Measurements from ENCODE around the gene KCP. TPM values are rescaled to one million over a fixed set of nuclear protein-coding genes. Genes with fewer than 3 reads are reported as not detected.

The KCP gene
- total RNA-seq, 1 donor from 2014 or later = not detected

DNA sequence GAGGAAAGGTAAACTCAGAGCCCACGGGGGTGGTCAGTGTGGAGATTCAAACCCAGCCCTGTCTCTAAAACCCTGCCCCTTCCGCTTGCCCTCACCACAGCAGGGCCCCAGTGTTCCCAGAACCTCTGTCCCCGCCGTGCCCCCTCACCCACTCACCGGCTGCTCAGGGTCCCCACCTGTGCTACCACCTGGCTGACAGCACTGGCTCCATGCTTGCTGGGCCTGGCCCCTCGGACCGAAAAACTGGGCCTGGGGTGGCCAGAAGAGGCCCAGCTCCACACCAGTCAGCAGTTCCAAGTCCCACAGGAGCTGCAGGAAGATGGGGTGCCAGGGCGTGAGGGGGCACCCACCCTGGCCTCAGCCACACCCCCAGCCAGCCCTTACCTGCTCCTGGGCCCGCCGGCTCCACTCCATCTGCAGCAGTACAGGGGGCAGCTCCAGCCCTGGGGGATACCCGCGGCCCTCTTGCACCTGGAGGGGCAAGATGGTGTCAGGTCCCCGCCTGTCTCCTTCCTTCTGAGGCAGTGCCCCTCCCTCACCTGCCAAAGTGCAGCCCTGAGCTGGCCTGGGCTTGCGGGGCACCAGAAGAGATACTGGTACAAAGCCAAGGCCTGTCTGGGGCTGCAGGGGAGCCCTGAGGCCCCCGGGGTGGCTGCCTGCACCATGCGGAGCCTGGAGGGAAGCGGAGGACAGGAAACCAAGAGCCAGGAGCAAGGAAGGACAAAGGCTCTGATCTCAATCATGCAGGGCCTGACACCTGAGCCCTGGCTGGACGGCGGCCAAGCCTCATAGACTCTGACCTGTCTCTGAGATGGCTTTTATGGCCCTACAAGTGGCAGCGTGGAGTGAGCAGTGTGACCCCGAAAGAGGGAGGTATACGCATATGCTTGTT lies 36.1 kb downstream of the KCP start:
- DNase-seq (ENCODE audit: low read depth in 2 of 2) = no peak

DNA sequence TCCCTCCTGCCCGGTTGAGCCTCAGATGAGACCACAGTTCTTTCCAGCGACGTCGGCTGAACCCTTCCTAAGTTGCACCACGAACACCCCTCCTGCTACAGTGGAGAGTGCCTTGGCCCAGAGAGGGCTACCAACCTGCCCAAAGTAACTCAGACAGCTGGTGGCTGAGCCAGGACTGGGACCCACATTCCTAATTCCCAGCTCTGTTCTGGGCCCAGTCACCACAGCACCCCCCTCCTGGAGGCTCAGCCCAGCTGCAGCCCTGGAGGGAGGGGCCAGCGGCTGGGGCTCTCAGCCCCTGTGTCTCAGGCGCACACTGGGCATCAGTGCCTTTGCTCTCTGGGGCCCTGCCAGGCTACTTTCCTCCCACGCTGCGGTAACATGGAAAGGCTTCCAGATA lies 37.3 kb downstream of the KCP start:
- no peak for DNase-seq (ENCODE audit: low read depth in 2 of 2)

DNA sequence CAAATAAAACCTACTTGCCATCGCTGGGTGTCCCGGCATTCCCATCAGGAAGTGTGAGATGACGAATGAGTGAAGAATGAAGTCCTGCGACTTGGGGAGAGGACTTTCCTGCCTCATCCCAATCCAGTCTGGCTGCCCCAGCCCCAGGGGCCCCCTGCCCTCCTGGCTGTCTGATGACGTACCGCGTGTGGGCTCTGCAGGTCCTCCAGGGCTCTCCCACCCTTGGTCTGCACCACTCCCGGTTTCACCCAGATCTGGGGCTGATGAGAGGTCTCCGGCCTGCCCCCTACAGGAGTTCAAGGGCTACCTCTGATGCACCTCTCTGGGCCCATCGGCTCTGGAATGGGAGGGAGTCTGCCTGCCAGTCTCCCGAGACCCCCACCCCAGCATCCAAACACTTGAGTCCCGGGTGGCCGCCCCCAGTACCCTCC lies 38.1 kb downstream of the KCP start:
- DNase-seq (ENCODE audit: low read depth in 2 of 2) = no peak

DNA sequence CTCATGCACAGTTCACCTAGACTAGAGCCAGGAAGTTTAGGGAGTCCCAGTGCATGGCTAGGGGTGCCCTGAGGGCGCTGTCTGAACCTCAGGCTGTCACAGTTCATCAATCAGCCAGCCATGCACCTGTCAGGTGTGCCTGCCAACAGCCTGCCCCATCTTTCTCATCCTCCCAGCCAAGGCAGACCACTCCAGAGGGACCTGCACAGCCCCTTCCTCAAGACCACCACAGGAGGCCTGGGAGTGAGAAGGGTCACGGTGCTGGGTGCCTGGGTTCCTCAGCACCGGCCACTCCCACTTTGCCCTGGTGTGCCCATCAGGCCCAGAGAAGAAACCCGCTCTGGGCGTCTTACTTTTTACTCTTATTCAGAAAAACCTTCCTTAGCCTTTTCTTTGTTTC lies 39.5 kb downstream of the KCP start:
- no peak for DNase-seq (ENCODE audit: low read depth in 2 of 2)

DNA sequence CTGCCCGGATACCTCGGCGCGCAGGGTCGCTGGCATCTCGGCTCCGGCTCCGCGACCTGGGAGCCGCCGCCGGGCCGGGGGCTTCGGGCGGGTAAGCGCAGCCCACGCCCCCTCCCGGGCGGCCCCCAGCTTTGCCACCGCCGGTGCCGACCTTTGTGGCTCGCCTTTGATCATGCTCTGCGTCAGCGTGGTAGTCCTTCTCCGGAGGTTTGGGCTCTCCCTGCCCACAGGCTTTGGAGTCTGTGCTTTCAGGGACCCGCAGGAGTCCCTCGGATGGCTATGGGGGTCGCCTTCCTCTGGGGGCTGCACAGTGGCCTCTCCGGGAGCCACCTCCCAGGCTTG lies 40.6 kb downstream of the KCP start:
- DNase-seq (ENCODE audit: low read depth in 2 of 2) = no peak

DNA sequence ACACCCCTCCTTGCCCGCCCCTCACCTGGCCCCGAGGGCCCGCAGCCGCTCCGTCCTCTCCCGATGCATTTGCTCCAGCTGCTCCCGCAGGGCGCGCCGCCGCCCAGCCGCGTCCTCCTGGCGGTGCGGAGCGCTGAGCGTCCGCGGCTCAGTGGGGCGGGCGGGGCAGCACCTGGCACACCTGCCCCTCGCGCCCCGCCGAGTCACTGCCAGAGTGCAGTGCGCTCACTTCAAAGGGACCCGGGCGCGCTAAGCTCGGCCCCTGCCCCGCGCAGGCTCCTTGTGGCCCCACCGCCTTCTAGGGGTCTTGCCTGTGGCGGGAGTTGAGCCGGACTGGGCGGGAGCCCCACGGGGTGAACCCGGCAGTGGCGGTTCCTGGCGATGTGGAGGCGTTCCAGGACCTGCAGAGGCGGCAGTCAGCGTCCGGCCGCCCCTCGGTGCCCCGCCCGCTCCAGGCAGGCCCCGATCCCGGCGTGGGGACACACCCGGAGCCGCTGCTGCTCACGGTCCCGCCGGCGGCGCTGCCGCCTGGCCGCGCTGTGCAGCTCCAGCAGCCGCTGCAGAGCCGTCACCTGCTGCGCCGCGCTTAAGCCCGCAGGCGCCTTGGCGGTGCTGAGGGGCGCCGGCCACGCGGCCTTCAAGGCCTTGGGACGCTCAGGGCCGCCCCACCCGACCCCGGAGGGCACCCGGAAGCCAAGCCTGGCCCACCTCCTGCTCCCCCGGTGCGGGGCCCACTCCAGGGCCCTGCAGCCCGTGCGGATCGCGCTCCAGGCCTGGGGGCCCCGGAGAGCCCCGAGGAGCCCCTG lies 41.2 kb downstream of the KCP start:
- peak; percentile 52 to 62 for DNase-seq (ENCODE audit: low read depth in 2 of 2)

DNA sequence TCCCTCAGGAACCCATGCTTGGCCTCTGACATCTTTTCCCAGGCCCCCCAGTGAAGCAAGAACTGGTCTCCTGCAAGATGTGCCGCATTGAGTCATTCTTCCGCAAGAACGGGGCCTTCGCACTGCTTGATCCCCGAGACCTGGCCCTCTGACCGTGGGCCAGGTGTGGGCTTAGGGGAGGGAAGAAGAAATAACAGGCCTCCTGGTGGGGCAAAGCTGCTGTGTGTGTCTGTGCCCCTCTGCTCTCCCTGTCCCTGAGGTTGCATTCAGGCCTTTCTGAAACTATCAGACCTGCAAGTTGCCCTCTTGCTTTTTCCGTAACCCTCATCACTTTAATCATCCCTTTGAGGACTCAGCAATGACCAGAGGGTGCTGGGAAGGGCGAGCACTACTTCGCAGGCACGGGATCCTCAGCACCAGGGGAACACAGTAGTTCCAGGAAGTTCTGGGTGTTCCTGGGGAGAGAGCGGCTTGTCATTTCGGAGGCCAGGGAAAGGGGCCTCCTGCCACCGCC lies 41.8 kb downstream of the KCP start:
- no peak for DNase-seq (ENCODE audit: low read depth in 2 of 2)

DNA sequence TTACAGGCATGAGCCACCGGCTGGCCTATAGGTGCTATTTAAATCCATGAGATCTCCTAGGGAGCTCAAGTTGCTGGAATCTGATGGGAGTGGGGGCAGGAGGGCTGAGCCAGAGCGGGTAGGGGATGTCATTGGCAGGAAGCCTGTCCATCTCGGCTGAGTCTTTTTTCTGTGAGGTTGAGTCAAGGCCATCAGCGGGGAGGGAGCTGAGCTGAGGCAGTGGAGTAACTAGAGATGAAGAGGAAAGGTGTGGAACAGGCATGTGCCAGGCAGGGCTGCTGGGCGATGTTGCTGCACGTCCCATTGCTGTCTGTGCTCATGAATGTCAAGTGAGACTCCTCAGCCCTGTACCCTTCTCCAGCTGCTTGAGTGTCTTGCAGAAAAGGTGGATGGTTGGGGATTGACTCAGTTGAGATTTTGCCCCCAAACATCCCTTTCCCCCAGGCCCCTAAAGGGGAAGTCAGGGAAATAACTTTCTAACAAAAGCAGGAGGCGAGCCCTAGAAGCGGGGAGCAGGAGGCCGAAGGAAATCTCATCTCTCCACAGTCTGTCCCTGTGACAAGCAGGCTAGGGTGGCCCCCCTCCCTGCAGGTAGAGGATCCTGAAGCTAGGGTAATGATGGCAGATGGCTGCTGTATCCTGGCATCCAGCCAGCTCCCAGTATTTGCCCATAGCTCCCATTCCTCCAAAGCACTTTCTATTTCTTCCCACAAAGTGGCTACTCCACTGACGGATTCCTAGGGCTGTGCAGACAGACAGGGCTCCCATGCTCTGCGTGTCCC lies 42.5 kb downstream of the KCP start:
- no peak for DNase-seq (ENCODE audit: low read depth in 2 of 2)

DNA sequence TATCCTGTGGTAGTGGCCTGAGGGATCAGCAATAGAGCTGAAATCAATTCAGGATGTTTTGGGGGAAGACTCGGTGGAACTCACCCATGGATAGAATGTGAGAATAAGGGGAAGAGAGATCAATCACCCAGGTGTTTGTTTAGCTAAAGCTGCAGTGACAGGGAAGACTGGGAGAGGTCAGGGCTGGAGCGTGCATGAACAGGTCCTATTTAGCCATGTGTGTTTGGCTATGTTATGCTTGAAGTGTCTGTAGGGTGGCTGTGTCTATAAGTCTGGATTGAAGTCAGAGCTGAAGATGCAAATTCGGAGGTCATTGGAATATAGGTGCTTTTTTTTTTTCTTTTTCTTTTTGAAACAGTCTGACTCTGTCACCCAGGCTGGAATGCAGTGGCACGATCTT lies 43.3 kb downstream of the KCP start:
- DNase-seq (ENCODE audit: low read depth in 2 of 2) = no peak

DNA sequence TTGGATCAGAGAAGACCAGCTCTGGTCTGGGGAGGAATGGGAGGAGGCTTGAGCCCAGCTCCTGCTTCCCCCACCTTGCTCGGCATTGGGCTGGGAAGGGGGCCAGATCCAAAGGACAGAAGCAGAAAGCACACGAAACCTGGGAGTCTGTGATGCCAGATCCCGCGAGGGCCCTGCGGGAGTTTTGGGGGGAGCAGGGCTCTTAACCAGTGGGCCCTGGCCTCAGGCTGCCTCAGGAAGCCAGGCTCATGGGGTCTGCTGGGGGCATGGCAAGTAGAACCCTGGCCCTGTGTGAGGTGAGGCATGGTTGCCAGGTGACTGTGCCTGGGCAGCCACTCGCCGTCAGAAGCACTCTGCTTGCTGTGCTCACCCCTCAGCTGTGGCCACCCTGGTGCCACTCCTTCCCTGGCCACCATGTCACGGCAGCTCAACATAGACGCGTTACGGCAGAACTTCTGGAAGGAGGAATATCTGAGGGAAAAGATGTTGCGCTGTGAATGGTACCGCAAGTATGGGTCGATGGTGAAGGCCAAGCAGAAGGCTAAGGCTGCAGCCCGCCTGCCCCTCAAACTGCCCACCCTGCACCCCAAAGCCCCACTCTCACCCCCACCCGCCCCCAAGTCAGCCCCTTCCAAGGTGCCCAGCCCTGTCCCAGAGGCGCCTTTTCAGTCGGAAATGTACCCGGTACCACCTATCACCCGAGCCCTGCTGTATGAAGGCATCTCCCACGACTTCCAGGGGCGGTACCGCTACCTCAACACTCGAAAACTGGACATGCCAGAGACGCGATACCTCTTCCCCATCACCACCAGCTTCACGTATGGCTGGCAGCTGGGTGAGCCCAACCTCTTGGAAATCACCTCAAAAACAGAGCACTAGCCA lies 44.3 kb downstream of the KCP start:
- DNase-seq (ENCODE audit: low read depth in 2 of 2) = no peak

DNA sequence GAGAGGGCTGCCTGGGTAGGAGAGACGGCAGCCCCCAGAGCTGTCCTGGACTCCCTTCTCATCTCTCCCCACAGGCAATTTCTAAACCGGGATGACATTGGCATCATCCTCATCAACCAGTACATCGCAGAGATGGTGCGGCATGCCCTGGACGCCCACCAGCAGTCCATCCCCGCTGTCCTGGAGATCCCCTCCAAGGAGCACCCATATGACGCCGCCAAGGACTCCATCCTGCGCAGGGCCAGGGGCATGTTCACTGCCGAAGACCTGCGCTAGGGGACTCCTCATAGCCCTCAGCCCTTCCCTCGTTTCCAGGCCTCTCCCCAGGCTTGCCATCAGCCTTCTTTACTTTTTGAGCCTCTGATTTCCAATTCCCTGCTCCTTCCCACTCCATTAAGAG lies 45.2 kb downstream of the KCP start:
- DNase-seq (ENCODE audit: low read depth in 2 of 2) = no peak

DNA sequence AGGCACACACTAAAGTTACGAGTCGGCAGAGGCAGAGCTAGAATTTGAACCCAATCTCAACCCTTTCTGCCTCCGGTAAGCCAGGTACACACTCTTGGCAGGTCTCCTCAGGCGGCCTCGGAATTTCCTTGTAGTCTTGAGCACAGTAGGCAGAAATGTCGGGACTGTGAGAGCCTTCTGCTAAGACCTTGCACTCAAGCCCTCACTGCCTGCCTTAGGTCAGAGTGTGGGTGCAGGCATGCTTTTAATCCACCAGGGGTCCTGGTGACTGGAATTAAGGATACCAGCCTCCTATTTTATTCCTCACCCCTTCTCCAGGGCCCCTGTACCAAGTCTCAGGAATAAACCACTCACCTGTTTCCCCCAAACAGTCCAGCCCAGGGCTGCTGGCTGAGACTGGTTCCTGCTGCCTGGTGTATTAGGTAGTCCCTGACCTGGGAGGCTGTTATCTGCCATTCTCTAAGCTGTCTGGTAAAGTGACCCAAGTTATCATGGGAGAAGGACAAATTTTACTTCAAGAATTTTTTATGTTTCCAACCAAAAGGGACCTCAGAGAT lies 47.0 kb downstream of the KCP start:
- peak; percentile 70 to 76 for DNase-seq (ENCODE audit: low read depth in 2 of 2)

DNA sequence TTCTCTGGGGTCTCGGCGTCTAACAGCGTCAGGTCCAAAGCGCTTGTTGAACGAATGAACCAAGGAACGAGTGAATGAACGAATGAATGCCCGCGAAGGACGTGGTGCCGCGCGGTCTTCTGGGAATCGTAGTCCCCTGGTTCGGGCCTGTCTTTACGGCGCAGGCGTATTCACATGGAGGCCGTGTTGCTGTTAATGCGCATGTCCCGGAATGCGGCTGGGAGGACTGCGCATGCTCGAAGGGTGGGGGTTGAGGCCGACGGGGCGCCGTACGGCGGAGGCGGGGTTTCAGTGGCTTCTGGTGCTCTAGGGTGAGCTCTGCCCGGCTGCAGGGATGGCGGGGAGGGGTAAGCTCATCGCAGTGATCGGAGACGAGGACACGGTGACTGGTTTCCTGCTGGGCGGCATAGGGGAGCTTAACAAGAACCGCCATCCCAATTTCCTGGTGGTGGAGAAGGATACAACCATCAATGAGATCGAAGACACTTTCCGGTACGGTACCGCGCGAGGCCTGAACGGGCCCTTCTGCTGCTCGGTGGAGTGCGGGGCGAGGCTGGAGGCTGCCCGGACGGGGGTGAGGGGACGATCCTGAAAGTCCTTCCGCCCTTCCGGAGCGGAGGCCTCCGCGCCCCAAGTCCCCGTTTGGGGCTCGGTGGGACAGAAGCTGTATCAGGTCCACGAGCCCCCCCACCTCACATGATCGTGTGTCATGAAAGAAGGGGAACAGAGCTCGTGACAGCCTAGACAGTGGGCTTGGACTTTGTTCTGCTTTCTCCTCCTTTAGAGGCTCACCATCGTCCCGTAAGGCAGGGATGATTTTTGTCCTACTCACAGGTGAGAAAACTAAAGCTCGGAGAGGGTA lies 47.7 kb downstream of the KCP start, which contains the start of gene ATP6V1F:
Gene ATP6V1F, plus strand, starts transcription at position 286 of the 862 bp plus-strand sequence. Its CDS starts 49 bp downstream, at position 335.
- DNase-seq (ENCODE audit: low read depth in 2 of 2) = peak; percentile 97 to 98

DNA sequence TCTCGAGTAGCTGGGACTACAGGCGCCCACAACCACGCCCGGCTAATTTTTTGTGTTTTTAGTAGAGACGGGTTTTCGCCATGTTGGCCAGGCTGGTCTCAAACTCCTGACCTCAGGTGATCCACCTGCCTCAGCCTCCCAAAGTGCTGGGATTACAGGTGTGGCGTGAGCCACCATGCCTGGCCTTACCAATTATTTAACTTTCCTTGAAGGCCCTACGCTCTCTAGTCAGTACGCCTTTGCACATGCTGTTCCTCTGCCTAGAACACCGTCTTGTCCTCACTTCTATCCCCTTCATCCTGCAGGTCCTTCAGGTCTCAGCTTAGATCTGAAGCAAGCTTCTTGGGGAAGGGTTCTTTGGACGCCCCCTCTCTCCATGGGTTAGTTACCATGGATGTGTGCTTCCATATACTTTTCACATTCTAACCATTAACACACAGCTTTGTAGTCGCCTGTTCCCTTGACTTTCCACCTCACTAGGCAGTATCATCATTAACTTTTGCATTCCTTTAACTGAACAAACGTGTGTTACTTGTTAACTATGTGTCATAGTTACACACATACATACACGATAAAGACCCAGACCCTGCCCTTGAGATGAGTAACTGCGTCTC lies 48.4 kb downstream of the KCP start:
- no peak for DNase-seq (ENCODE audit: low read depth in 2 of 2)

DNA sequence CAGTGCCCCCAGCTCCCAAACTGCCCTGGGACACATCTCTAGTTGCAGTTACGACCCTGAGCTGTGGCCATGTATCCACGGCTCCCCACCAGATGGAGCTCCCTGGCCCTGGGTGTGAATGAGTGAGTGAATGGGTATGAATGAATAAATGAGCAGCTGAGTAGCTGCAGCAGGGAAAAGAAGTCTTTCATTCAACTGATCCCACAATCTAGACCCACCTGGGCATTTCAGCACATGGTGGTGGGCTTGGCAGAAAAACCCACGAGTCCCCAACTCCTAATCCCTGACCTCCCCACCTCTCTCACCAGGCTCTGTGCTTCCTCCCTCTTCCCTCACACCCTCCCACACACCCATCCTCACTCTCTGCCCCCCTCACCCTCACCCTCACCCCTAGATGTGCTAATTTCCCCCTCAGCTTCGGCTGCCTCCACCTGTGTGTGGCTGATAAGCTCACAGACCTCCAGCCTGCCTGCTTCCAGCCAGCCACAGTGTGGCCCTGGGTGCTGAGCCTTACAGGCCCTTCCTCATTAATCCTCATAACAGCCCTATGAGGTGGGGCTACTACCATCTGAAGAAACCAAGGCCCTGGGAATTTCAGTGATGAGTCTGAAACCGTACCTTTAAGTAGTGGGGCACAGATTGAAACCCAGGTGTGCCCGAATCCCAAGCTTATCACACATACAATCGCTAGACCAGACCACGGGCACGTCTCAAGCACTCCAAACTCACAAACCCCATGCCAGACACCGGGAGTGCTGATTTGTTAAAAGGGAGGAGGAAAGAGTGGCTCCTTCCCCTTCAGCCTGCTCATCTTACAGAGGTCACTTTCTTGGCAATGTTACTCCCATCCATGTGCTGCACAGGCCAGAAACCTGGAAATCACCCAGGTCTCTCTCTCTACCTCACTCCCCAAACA lies 50.1 kb downstream of the KCP start:
- DNase-seq (ENCODE audit: low read depth in 2 of 2) = peak; percentile 12 to 62

DNA sequence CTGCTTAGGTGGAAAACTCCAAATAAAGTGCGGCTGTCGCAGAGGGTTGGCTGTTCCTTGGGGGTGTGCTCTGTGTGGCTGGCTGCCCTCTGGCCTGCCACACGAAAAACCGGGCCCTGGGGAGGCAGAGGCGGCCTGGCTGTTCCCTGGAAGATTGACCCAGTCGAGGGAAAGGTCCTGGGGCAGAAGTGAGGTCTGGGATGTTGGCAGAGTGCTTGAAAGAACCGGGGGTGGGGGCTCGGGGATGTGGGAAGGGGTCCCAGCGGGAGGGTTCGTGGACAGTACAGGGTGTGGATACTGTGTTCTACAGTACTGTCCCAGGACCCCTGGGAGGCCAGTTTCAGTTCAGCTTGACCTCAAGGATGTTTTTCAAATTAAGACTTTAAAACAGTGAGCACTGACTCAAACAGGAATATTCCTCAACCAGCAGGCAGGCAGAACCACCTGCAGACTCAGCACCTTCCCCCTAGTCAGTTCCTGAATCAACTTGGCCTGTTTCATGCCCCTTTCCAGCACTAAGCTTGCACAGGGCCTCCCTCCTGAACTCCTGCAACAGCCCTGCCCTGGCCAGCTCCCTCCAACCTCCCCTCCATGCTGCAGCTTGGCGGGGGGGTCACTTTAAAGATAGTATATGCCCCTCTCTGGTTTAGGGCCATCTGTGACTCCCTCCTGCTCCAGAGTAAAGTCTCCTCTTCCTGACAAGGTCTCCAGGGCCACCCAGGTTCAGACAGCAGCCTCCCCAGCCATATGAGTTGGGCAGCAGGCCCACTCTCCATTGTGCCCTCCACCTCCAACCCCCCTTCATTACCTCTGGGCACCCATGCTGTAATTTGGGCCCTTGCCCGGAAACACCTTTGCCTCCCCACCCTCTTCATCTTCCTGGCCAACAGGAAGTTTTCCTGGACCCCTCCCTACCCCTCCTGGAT lies 51.0 kb downstream of the KCP start:
- peak in 1 of 2 donors; percentile 38 for DNase-seq (ENCODE audit: low read depth in 2 of 2)

Measured in lung microvascular endothelial cell (primary cell).